Stimulated activated CD4-positive, alpha-beta T cell treated with anti-CD3 and anti-CD28 coated beads, Interleukin-12 subunit alpha, Interleukin-12 subunit beta, amount 100 ng/mL, for 24 hours (primary cell): ENCODE data around the gene RIC8A.
"Not testable (repeated sequence)": the region's sequence is repeated elsewhere in the genome, so short reads cannot be mapped to it uniquely, and the experiment has no call there.

Experiments used
- DNase-seq, 2 experiments: peaks; one replicate each; pipeline ENCODE4 v3.0.0-alpha.2; 2020; ENCODE audit warnings: low read depth in 2 of 2

RIC8A gene

GRCh38 chr11:207208-207862 is at the start of gene RIC8A, which contains the start of gene BET1L:
Gene RIC8A (plus strand): TSS chr11:207708. CDS start chr11:208855, 1,147 bp downstream.
Gene BET1L (minus strand): TSS chr11:207399. CDS start chr11:207321, 78 bp downstream.
- DNase-seq = peak; percentile 95 to 96

DNA sequence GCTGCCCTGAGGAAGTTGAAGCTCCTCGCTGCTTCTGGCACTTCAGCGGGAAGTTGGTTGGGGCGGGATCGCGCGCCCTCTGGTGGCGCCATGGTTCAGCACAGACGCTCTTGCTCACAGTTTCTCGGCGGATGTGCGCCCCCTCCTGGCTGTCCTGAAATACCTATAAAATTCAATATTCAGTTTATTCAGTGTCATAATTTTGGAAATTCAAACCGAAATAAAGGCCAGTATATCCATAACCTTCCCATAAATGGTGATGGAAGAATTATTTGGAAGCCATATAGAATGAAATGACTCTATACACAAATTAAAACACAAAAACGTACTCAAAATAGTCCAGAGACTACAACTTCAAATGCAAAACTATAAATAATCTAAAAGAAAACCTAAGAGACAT is 27.3 kb upstream of the RIC8A start:
- DNase-seq = not testable (repeated sequence)

- DNase-seq = not testable (repeated sequence)
These were observed 18.2 kb upstream of the RIC8A start for GRCh38 chr11:189200-189783.

DNA sequence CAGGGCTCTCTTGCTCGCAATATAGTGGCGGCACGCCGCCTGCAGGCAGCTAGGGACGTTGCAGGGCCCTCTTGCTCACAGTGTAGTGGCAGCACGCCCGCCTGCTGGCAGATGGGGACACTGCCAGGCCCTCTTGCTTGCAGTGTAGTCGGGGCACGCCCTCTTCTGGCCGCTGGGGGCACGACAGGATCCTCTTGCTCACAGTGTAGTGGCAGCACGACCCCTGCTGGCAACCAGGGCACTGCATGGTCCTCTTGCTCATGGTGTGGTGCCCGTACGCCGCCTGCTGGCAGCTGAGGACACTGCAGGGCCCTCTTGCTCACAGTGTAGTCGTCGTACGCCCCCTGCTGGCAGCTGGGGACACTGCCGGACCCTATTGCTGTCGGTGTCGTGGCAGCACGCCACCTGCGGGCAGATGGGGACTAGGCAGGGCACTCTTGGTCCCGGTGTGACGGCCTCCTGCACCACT is 17.6 kb upstream of the RIC8A start:
- not testable (repeated sequence) for DNase-seq

DNA sequence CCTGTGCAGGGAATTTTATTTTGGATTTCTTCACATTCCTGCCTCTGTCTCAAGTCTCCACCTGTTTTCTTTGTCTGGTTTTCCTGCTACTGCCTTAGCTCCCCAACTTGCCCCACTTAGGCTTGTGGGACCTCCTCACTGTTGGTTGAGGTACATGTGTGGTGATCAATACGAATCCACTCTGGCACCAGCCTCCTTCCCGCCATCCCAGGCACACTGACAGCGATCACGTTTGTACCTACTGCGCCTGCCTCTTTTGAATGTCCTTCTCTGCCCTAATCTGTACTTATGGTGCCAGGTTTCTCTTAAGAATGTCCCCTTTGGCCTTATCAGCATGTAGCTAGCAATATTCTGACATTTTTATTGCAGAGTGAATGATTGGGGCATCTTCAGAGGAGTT is 17.0 kb upstream of the RIC8A start:
- DNase-seq = not testable (repeated sequence)

- not testable (repeated sequence) for DNase-seq
These were observed 15.7 kb upstream of the RIC8A start for GRCh38 chr11:191490-192478.

GRCh38 chr11:192674-193128 is 14.8 kb upstream of the RIC8A start, which contains the start of gene SCGB1C1:
Gene SCGB1C1 (plus strand): TSS chr11:193078. CDS start chr11:193100, 22 bp downstream.
- DNase-seq = not testable (repeated sequence)

- DNase-seq = not testable (repeated sequence)
These were observed 14.0 kb upstream of the RIC8A start for GRCh38 chr11:193481-193880.

GRCh38 chr11:196786-197731 is 10.4 kb upstream of the RIC8A start:
- DNase-seq = no peak

DNA sequence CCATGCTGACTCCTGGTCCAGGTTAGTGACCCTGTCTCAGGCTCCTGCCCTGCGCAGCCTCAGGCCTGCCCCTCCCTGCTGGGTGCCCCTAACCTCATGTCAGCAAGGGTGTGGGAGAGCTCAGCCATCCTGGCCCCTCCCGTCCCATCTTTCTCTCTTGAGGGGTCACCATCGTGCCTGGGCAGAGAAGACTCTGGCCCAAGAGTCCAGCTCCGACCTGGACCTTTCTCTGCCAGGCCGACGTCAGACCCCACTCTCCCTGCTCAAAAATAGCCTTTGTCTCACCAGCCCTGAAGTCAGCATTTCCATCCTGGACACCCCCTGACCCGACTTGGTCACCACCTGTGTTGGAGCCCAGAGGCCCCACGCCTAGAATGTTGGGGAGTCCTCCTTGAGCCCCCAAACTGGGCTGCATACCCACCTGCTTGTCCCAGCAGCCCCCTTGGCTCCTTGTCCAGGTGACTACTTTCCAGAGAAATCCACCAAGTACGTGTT is 9.7 kb upstream of the RIC8A start:
- DNase-seq = no peak

GRCh38 chr11:198236-198806 is 9.2 kb upstream of the RIC8A start:
- DNase-seq = no peak

DNA sequence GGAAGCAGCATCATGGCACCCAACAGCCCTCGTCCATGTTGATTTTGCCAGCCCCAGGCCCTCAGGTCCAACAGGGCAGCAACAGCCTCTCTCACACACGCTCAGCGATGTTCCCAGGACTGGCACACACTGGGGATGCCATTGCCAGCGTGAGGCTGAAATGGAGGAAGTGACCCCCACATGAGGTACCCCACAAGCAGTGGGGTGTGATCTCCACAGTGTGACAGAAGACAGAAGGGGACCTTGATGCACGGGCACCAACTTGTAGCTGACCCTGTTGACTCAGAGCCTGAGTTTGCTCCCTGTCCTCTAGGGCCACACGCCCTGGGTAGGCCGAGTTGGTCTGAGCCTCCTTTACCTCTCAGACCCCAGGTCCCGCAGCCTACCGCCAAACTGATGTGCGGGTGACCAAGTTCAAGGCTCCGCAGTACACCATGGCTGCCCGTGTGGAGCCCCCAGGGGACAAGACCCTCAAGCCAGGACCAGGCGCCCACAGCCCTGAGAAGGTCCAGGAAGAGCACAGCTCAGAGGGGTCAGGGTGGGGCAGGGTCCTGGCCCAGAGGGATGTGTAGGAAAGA is 8.4 kb upstream of the RIC8A start:
- DNase-seq = no peak

DNA sequence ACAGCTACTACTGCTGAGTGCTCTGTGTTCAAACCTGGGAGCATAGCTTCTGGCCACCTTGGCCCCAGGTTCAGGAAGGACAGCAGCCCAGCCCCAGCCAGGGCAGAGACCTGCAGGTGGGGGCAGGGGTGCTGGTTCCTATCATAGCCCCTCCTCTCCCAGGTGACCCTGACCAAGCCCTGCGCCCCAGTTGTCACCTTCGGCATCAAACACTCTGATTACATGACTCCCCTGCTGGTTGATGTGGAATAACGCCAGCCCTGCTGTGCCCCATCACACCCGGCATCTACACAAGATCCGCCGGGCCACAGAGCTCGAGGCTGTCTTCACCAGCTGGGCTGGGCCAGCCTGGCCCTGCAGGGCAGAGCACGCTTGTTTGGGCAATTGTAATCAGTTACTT is 7.7 kb upstream of the RIC8A start:
- DNase-seq = no peak

DNA sequence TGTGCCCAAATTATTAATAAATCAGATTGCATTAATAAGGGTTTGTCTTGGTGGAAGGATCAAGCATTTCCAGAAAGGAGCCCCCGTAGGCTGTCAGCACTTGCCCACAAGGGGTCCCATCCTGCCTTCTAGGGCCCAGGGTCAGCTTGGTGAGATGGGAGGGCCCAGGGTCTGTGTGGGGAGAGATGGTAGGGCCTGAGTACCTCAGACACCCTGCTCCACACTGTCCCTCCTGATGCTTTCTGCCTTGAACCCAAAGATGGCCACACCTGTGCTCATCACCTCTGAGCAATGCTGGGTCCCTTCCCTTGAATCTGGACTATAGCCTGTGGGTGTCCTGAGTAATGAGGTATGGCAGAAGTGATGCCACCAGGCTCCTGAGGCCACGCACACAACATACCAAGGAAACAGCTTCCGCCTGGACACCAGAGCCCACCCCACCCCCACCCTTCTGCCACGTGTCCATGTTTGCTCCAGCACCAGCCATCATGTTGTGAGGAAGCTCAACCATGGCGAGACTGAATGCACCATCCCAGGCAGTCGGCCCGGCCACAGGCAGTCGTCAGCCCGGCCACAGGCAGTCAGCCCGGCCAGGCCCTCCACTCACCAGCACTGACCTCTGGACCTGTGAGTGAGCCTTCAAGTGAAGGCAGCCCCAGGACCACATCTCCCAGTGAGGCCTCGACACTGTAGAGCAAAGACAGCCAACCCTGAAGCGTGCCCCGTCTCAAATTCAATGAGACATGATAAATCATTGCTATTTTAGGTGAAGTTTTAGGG is 7.1 kb upstream of the RIC8A start:
- DNase-seq = no peak

GRCh38 chr11:201966-202365 is 5.5 kb upstream of the RIC8A start:
- no peak for DNase-seq

DNA sequence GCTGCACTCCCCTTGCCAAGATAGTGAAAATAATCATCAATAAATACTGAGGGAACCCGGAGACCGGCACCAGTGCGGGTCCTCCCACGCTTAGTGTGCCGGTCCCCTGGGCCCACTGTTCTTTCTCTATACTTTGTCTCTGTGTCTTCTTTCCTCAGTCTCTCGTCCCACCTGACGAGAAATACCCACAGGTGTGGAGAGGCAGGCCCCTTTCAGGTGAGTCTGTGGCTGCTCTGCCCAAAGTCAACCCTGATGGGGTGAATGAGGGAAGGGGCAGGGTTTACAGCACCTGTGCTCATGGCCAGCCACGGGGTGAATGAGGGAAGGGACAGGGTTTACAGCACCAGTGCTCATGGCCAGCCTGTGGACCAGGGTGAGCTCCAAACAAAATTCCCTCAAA is 5.0 kb upstream of the RIC8A start:
- DNase-seq = no peak

DNA sequence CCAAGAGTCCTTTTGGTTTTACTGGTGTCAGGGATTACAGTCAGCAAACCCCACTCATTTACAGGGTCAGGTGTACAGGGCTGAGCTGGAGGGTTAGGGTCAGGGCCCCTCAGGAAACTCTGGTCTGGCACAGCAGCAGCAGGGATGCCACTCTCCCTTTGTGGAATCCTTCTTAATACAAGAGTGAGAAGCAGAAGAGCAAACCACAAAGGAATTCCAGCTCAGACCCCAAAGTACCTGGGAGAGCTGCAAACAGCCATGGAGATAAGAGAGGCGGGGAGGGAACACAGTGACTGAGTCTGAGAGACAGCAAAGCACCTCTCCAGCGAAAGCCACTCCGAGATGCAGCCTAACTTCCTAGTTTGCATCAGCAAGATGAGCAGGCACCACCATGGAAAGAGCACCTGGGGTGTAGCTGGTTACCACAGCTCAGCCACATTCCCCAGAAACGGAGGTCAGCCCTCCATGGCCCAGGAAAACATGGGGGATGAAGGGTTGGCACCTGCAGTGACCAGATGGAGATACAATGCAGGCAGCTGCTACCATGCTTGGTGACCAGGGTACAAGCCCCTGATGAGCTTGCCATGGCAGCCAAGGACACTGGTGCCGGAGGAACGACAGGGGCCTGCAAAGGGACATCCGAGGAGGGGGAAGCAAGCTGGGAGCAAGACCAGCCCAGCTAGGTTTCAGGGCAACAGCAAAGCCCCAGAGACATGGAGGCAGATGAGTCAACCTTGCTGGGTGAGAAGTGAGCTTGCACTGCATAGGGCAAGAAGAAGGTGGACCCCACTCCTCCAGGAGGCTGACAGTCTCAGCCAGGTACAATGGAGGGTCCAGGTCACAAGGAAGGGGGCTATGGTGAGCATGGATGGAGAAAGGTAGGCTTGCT is 4.2 kb upstream of the RIC8A start:
- no peak for DNase-seq

- DNase-seq = no peak
These were observed 3.4 kb upstream of the RIC8A start for GRCh38 chr11:203945-204586.
